Parathyroid adenoma (tissue), 2 donors: ENCODE measurements around the gene TIMP4.

ENCODE experiments used
- H2AFZ ChIP-seq: fragments of 300-600 bp; sonication (generic); one replicate; pipeline ENCODE4 v1.7.0; 2017; ENCODE audit warnings: antibody characterized with exemption, mild to moderate bottlenecking
- H3K27ac ChIP-seq: fragments of 300-600 bp; sonication (generic); one replicate; pipeline ENCODE4 v1.7.0; 2017
- H3K27me3 ChIP-seq: fragments of 300-600 bp; sonication (generic); one replicate; pipeline ENCODE4 v1.7.0; 2017; ENCODE audit warnings: low read length; ENCODE audit not compliant: control insufficient read depth, insufficient read depth
- H3K36me3 ChIP-seq: fragments of 300-600 bp; sonication (generic); one replicate; pipeline ENCODE4 v1.7.0; 2017; ENCODE audit warnings: low read length; ENCODE audit not compliant: control insufficient read depth, insufficient read depth
- H3K4me1 ChIP-seq: fragments of 300-600 bp; sonication (generic); one replicate; pipeline ENCODE4 v1.7.0; 2017; ENCODE audit warnings: control low read depth
- H3K4me2 ChIP-seq: fragments of 300-600 bp; sonication (generic); one replicate; pipeline ENCODE4 v1.7.0; 2017; ENCODE audit warnings: low read length
- H3K4me3 ChIP-seq: fragments of 300-600 bp; sonication (generic); one replicate; pipeline ENCODE4 v1.7.0; 2017; ENCODE audit warnings: low read depth, low read length
- H3K79me2 ChIP-seq: fragments of 300-600 bp; sonication (generic); one replicate; pipeline ENCODE4 v1.7.0; 2017; ENCODE audit warnings: control low read depth
- H3K9ac ChIP-seq: fragments of 300-600 bp; sonication (generic); one replicate; pipeline ENCODE4 v1.7.0; 2017; ENCODE audit warnings: mild to moderate bottlenecking
- H3K9me3 ChIP-seq: fragments of 300-600 bp; sonication (generic); one replicate; pipeline ENCODE4 v1.7.0; 2017; ENCODE audit warnings: low read length; ENCODE audit not compliant: control insufficient read depth
- TF ChIP-seq, protein P1 (sequence below): fragments of 300-600 bp; sonication (generic); IDR thresholded peaks from one replicate; pipeline ENCODE4 v1.7.0; 2017; ENCODE audit warnings: antibody characterized with exemption, mild to moderate bottlenecking
- donor health status: primary hyperparathyroidism.

TIMP4 gene

DNA sequence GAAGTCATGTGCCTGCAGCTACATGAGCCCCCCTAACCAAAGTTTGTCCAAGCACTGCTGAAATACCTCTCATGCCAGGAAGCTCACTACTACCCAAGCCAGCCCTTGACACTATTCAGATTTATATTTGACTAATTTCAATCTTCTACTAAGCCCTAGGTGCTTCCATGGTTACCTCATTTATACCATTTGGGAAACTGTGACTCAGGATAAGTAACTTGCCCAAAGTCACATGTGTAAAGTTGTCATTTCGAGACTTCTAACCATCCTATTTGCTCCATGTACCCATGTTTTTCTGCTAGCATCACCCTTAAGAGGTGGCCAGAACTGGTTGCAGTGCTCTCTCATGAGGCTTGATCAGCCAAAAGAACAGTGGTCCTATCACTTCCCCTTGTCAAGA, 20.7 kb upstream of the TIMP4 start:
- no peak overlapping the region for H3K9ac ChIP-seq
- TF ChIP-seq, protein P1, sequence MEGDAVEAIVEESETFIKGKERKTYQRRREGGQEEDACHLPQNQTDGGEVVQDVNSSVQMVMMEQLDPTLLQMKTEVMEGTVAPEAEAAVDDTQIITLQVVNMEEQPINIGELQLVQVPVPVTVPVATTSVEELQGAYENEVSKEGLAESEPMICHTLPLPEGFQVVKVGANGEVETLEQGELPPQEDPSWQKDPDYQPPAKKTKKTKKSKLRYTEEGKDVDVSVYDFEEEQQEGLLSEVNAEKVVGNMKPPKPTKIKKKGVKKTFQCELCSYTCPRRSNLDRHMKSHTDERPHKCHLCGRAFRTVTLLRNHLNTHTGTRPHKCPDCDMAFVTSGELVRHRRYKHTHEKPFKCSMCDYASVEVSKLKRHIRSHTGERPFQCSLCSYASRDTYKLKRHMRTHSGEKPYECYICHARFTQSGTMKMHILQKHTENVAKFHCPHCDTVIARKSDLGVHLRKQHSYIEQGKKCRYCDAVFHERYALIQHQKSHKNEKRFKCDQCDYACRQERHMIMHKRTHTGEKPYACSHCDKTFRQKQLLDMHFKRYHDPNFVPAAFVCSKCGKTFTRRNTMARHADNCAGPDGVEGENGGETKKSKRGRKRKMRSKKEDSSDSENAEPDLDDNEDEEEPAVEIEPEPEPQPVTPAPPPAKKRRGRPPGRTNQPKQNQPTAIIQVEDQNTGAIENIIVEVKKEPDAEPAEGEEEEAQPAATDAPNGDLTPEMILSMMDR: no peak
- H3K9me3 ChIP-seq: no peaks in the 10 kb centered on the region
- no peak overlapping the region for H3K4me2 ChIP-seq
- no peaks in the 10 kb centered on the region for H3K36me3 ChIP-seq
- H3K27me3 ChIP-seq: no peaks in the 10 kb centered on the region
- no peak overlapping the region for H3K27ac ChIP-seq
- no peak overlapping the region for H2AFZ ChIP-seq
- H3K79me2 ChIP-seq: no peaks in the 10 kb centered on the region
- H3K4me1 ChIP-seq: peaks cover 8% of the 10 kb centered on the region
- H3K4me3 ChIP-seq: no peak overlapping the region

DNA sequence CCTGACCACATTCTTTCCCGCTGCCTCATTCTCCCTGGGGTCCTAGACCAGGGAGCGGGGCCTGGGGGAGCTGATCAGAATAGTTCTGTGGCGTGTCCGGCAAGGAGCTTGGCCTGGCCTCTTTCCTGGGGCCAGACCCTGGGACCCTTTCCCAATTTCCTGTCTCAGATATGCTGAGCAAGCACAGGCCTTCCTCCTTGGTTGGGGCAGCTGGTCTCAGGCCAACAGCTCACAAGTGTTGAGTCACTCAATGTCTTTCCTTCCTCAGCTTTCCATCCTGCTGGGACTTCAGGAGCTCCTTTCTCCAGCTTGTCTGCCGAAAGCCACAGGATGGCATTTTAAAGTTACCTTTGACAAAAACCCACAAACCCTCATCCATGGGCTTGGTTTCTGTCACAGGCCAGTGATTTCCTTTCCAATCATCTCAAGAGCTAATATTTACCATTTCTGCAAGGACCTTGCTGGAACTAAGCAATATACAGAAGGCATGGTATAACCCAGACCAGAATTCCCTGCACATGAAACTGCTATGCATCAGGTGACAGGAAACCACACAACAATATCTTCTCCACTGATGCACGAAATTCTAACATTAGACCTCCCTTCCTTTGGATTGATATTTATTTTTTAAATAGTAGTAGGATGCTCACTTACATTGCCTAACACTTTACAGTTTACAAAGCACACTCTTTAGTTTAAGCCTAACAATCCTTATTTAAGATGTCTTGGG, 19.5 kb upstream of the TIMP4 start:
- no peak overlapping the region for H3K27ac ChIP-seq
- no peak overlapping the region for H3K4me2 ChIP-seq
- no peaks in the 10 kb centered on the region for H3K27me3 ChIP-seq
- H3K4me3 ChIP-seq: no peak overlapping the region
- no peaks in the 10 kb centered on the region for H3K36me3 ChIP-seq
- H3K9ac ChIP-seq: no peak overlapping the region
- peaks cover 8% of the 10 kb centered on the region for H3K4me1 ChIP-seq
- H3K79me2 ChIP-seq: no peaks in the 10 kb centered on the region
- H3K9me3 ChIP-seq: no peaks in the 10 kb centered on the region
- no peak overlapping the region for H2AFZ ChIP-seq
- TF ChIP-seq, protein P1: no peak

DNA sequence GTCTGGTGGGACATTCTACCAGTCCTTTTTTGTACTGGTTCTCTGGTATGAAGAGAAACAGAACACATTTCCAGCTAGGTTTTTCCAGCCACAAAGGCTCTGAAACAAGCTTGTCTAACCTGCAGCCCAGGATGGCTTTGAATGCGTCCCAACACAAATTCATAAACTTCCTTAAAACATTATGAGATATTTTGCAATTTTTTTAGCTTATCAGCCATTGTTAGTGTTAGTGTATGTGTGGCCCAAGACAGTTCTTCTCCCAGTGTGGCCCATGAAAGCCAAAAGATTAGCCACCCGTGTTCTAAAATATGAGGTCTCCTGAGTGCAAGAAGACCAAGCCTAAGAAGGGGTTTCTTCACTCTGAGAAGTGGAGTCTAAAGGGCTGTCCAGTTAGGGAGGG, 18.4 kb upstream of the TIMP4 start:
- Histone ChIP-seq H3K4me1 (peaks cover 8% of the 10 kb centered on the region), H3K4me2 (no peak overlapping the region), H3K27ac (no peak overlapping the region), H3K9ac (no peak overlapping the region), H3K4me3 (no peak overlapping the region), H3K9me3 (no peaks in the 10 kb centered on the region), H3K27me3 (no peaks in the 10 kb centered on the region), H3K36me3 (no peaks in the 10 kb centered on the region), H3K79me2 (no peaks in the 10 kb centered on the region), H2AFZ (no peak overlapping the region)
- TF ChIP-seq, protein P1: no peak

DNA sequence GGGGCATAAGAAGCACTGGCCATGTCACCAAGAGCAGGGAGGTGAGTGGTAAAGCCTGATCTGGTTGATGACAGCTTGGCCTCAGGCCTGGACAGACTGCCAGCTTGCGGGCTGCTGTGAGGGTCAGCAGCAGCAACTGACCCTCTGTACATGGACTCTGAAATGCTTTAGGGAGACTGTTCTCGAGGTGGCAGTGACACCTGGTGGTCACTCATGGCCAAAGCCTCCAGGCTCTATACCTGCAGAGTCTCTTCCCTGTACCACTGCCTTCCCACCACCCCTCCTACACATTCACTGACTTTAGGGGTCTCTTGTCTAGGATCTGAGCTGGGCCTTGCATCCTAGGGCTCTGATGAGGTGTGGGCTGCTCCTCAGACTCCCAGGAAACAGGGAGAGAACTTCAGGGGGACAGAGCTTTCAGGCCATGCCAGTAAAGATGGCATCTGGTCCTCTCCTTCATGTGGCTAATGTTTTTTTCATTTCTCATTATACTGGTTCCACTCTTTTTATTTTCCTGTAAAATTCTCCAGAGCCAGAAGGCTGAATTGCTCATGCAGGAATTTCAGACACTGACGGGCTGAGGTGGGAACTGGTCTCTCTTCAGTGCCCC, 17.2 kb upstream of the TIMP4 start:
- H2AFZ ChIP-seq: no peak overlapping the region
- TF ChIP-seq, protein P1: peak; percentile 83
- no peaks in the 10 kb centered on the region for H3K27me3 ChIP-seq
- no peak overlapping the region for H3K4me2 ChIP-seq
- H3K79me2 ChIP-seq: no peaks in the 10 kb centered on the region
- H3K4me1 ChIP-seq: peaks cover 8% of the 10 kb centered on the region
- H3K4me3 ChIP-seq: no peak overlapping the region
- H3K27ac ChIP-seq: no peak overlapping the region
- no peaks in the 10 kb centered on the region for H3K9me3 ChIP-seq
- no peak overlapping the region for H3K9ac ChIP-seq
- H3K36me3 ChIP-seq: no peaks in the 10 kb centered on the region

DNA sequence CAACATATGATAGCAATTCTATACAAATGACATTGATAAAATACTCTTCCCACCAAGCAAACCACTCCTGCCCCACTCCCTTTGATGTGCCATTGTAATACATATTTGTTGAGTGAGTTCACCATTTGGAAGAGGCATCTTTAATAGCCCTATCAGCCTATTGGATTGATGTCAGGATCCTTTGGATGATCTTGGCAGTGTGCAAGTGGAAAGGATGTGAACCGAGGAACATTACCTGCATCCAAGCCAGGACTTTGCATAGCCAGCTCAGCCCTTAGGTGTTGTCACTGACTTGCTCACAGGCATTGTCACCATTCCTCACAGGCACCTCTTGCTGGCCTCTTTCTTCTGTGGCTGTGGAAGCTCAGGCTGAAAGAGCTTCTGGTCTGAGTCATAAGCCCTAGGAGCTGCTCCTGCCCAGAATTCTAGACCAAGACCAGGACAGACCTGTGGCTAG, 16.5 kb upstream of the TIMP4 start:
- no peaks in the 10 kb centered on the region for H3K36me3 ChIP-seq
- no peaks in the 10 kb centered on the region for H3K27me3 ChIP-seq
- H3K27ac ChIP-seq: no peak overlapping the region
- no peak overlapping the region for H2AFZ ChIP-seq
- H3K4me3 ChIP-seq: no peak overlapping the region
- H3K9ac ChIP-seq: no peak overlapping the region
- H3K79me2 ChIP-seq: no peaks in the 10 kb centered on the region
- peaks cover 8% of the 10 kb centered on the region for H3K4me1 ChIP-seq
- TF ChIP-seq, protein P1: no peak
- no peak overlapping the region for H3K4me2 ChIP-seq
- no peaks in the 10 kb centered on the region for H3K9me3 ChIP-seq
